Anterior cingulate cortex (tissue), 58 donors: ENCODE measurements around the gene PINLYP.

Source experiments
- DNase-seq, 58 donors: peaks; one replicate each; lab custom pipeline; 2025; lab: John Stamatoyannopoulos, UW

Gene PINLYP

DNA sequence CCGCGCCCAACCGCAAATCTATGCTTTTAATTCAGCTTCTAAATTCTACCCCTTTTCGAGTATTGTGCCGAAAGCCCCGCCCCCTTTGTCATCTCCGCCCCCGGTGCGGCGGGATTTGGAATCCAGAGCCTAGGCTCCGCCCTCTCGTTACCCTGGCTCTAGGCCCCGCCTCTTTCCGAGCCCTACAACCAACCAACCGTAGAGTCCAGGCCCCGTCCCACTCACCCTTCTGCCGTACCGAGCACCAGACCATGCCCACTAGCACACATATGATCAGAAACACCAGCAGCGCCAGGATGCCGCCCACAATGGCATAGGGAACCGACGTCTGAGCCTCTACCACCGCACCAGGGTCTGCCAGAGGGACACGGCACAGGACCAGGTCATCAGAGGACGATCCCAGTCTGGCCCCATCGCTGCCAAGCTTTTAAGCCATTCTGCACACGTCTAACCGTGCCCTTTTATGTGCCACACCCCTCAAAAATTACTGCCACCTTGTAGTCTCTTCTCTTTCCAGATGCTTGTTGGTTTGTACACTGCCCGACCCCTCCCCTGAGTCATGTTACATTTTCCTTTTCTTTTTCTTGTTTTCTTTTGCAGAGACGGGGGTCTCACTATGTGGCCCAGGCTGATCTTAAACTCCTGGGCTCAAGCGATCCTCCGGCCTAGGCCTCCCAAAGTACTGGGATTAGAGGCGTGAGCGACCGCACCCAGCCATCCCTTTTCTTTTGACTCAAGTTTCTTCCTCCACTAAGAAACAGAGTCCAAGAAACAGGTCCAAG lies 48.5 kb downstream of the PINLYP start:
- DNase-seq, result no peak

DNA sequence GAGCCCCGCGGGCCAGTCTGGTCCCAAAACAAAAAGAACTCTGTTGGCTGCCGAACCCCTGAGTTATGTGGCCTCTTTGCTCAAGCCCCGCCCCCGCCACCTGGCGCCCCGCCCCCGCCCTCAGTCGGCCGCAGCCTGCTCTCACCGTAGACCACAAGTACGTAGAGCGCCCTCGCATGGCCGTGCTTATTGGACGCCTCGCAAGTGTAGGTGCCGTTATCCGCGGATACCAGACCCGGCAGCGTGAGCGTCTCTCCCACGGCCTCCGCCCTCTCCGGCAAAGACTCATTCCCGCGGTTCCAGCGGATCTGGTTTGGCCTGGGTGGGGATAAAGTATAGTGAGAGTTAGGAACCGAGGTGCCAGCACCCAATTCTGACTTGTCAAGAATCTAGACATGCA lies 49.3 kb downstream of the PINLYP start:
- peak in 2 of 58 donors; percentile 9 to 22 for DNase-seq

DNA sequence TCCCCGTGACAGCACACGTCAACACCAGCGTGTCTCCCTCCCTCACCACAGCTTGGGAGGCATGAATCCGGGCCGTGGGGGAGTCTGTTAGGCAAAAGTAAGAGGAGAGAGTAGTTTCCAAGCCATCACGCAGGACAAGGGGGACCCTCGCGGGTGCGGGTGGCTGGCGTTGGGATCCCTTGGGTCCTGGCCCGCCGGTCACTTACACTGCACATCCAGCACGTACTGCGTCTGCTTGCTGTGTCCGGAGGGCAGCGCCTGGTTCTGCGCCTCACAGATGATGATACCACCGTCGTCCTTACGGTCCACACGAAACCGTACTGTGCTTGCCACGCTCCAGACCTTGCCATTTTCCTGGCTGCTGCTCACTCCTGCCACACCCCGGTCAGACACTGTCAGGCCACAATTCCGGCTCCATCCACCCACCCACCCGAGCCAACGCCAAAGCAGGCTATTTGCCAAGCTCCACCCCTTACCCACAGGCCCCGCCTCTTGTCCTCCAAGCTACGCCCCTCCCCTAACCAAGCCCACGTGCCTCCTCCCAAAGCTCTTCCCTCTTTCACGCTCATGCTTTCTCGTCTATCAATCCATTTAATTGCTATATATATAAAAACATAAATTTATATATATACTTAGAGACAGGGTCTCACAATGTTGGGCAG lies 50.4 kb downstream of the PINLYP start:
- DNase-seq, result peak in 10 of 58 donors; percentile 12 to 55 (median 26)

DNA sequence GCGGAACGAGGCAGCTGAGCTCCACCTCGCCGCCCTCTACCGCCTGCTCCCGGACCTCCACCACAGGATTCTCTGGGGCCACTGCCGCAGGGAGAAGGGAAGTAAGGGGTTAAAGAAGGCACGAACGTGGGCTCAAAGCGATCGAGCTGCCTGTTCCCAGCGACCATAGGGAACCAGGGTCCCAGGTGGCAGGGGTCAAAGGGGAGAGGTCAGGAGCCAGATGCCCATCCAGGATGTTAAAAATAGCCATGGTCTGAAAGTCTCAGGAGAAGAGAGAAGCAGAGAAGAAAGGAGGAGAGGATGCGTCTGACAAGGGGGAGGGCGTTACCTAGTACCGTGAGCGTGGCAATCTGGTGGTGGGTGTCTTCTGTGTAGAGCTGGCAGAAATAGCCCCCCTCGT lies 51.2 kb downstream of the PINLYP start:
- DNase-seq, result no peak

DNA sequence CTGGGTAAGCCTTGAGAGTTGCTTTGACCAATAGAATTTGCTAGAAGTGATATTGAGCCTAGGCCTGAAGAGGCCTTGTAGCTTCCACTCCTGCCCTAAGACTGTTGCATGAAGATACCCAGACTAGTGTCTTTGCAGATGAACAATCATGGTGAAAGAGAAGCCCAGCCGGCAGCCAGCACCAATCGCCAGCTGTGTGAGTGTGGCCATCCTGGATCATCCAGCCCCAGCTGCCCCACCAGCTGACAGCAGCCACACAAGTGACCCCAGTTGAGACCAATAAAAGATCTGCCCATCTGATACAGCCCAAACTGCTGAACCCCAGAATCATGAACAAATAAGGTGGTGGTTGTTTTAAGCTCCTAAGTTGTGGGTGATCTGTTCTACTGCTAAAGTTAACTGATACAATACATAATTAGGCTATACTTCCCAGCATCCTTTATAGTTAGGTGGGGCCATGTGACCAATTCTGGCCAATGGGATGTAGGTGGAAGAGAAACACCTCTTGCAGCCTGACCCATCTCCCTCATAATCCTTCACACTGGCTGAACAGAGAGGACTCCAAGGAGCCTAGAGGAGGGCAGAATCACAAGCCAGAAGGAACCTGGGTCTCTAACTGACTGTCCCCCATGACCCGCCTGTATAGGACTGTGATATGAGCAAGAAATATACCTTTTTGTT lies 53.2 kb downstream of the PINLYP start:
- DNase-seq, result peak in 14 of 58 donors; percentile 2 to 40 (median 16)

DNA sequence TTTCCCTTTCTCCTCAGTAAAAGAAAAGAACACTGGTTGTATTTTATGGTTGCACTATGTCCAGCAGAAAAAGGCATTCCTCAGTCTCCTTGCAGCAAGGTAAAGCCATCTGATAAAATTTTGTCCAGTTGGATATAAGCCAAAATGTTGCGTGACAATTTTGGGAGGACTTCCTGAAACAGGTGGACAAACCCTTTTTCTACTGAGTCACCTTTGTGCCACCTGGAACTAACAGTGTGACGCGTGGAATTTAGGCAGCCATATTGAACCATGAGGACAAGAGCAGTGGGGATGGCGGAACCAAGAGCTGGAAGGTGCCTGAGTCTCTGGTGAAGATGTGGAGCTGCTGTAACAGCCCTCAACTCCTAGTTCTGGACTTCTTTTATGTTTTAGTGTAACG lies 55.9 kb downstream of the PINLYP start:
- DNase-seq, result no peak
